IPS-NIHi7 (cell line): Measurements from ENCODE around the gene PUM1.
"Not testable (repeated sequence)": the region's sequence is repeated elsewhere in the genome, so short reads cannot be mapped to it uniquely, and the experiment has no call there.

Experiments used
- DNase-seq: peaks from one replicate; pipeline ENCODE4 v3.0.0; 2012; ENCODE audit warnings: mixed read lengths; ENCODE audit errors: extremely low spot score

Gene PUM1

DNA sequence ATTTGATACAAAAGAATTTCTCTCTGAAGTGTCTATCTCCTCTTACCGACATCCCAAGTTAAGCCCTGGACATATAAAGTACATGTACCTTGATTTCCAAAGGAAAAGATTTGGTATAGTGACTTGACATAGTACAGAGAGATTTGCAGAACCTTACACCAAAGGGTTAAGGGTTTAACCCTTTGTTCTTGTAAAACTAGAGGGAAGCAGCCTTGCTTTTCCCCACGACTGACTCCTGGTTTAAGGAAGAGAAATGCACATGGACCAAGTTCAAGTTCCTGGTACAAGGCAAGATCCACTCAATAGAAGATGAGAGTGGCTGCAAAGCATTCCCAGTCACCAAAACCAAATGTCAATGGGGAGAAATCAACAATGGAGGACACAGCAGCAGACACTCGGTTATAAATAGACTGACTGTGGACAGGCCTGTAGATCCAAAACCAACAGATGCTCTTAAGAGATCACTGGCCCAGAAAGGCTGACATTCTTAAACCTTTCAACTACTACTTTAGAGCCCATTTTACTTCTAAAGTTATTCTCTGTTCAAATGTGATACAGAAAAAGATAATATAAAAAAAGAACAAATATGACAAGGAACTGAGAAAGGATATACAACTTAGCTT, 69.4 kb downstream of the PUM1 start:
- DNase-seq = no peak

DNA sequence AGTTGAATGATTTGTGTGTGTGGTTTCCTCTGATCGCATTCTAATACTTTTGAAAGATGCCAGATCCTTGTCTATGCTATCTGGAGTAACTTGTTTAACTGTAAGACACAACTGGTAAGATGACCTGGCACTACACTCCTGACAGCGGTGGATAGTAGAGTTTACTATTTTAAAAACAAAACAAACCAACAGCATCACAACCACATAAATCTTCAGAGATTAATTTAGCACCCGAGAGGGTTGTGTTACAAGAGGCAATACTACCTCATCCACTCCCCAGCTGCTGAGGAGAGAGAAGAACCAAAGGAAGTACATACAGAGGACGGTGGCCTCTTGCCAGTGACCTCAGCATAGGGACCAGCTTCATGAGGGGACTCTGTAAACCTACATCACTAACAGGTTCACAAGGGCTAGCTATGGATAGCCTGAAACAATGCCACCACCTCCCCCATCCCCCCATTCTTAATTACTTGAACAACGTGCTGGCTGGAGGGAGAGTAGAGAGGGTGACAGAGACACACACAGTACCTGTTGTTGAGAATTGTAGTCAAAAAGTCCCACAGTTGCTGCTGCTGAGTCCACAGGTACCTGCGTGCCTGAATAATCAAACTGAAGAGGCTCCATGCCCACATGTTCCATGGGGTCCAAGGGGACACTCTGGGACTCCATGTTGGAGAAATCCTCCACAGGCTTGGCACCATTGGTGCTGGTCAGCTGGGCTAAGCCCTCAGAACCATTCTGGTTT, 73.5 kb downstream of the PUM1 start:
- DNase-seq = no peak

DNA sequence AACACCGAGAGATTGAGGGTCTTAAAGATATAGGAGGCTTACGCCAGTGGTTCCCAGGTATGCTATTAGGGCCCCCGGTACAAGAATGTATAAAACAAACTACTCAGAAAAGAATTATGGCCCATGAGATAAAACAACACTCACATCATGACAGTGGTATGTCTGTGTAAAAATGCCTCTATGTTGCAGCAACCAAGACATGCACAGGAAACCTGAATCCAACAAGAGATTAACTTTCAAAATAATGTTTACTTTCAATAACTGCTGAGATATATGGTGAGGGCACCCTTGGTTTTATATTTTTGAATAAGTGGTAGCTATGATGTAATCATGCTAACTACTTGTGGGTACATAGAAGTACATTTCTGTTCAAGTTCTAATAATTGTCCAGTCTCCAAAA, 74.9 kb downstream of the PUM1 start:
- DNase-seq = no peak

DNA sequence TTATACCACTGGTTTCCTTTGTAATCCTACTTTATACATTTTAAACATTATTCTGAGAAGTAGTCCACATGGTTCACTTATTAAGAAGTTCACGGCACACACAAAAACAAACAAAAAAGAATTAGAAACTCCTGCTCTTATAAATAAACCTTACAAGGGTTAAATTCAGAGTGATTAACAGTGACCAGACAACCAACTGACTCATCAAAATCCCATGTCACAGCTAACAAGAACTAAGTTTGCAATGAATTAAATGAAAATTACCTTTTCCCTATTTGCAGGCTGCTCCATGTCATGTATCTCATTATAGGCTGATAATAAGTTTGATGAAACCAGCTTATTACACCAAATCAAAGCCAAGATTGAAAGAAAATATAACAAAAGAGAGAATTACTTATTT, 77.5 kb downstream of the PUM1 start:
- DNase-seq = no peak

DNA sequence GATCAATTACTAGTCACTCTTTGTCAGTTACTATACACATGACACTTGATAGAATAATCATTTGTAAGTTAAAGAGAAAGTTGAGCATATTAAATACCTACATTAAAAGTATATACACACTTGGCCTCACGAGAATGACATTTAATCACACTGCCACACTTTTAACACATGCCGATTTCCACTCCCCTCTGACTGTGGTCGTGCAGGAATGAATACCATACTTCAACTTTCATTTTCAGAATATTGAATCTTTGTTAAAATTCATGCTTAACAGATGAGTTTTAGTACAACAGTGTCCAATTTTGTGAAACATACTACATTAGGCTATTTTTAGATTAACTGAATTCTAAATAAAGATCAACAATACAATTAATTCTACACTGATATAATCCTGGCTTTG, 78.8 kb downstream of the PUM1 start:
- DNase-seq = no peak

DNA sequence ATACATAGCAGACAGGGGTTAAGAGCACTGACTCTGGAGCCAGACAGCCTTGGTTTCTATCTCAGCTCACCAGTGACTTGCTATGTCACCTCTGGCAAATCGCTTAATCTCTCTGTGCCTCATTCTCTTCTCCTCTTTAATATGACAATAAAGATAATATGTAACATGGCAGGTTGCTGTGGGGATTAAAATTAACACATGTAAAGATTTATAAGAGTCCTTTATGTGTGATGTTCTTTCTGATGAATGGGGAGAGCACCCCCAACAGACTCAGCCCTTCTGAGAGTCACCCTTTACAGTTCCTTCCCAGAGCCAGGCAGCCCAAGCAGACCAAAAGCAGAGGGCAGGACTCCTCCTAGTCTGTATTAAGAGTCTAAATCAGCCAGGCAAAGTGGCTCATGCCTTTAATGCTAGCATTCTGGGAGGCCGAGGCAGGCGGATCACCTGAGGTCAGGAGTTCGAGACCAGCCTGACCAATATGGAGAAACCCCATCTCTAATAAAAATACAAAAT, 80.5 kb downstream of the PUM1 start:
- no peak for DNase-seq

DNA sequence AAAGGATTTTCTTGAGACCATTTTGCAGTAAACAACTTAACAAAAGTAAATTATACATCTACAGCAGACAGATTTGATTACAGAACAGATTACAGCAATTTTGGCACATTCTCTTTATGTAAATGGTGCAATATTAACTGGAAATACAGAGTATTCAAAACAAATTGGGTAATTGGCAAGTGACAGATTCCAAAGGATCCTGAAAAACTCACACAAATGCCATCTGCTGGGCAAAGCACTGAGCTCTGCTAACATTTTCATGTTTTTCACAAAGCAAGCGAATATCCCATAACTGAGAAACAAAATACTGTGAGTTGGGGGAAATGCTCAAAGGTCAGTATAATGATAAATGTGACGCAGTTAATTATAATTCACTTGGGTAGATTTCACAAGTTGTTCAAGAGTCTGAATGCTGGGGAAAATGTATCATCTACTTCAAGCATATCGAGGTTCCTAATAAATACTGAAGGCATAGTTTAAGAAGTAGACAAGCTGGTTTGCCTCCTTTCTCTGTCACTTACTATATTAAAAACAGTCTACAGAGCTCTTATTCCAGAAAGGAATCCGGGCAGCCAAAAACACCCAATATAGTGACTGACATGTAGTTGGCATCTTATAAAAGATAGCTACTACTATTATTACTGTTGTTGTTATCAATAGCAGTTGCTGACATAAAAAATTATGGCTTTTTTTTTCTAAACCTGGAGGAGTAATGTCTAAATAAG, 81.2 kb downstream of the PUM1 start:
- no peak for DNase-seq

DNA sequence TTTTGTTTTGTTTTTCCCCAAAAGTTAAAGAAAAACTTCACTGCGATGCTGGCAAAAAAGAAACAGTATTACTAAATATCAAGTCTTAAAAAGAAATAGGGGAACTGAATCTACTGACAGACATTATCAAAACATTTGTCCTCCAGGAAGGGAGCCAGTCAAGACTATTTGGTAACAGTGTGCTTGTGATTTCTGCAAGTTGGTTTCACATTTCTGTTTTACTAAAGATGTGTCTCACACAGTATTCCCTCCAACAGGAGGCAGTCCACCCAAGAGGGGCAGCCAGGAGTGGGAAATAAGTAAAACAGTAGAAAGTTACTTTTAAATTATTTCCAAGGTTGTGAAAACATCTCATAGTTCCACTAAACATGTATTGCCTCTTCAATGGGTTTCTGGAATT, 82.6 kb downstream of the PUM1 start:
- DNase-seq = no peak

DNA sequence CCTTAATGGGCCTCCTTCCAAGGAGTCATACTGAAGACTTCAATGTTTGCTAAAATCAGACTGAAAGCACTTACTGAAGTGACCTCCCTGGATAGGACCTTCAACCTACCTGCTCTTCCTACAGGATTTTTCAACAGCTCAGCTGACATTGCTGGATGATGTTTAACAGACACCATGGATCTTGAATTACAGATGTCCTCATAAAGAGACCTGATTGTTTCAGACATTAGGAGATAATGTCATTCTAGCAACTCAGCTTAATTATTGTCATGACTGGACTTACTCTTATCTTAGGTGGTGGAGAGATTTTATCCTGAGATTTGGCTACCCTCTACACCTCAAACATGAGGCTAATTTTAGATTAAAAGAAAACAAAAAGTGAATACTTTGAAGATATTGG, 83.1 kb downstream of the PUM1 start:
- no peak for DNase-seq

DNA sequence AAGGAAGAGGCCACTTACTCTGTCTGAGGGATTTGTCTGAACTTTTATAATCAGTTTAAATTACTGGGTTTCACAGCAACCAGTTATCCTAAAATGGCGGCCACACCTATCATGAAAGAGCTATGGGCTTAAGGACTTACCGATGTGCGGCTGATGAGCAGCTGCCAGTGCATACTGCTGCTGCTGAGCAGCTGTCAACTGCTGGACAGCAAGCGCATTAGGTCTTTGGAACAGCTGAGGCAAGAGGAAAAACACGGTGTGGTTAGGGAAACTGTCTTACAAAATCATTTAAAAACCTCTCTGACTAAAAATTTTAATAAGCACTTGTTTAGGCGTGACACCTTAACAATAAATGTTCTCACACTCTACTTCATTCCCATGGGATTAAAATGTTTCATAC, 84.3 kb downstream of the PUM1 start:
- no peak for DNase-seq

DNA sequence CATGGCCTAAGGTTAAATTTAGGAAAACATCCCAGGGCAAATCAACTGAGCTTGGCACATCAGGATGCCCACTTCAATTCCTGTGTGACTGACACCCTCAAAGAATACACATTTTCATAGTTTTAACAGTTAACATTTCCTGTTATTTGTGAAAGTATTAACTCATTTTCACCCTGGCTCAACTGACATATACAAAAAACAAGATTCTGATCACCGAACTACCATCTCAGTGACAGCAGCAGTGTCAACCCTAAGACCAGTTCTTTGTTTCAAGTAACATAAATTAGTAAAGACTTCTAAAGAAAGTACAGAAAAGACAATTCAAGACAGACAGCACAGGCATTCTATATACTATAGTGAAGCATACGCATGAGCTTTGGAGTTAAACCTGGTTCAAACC, 88.0 kb downstream of the PUM1 start:
- no peak for DNase-seq

DNA sequence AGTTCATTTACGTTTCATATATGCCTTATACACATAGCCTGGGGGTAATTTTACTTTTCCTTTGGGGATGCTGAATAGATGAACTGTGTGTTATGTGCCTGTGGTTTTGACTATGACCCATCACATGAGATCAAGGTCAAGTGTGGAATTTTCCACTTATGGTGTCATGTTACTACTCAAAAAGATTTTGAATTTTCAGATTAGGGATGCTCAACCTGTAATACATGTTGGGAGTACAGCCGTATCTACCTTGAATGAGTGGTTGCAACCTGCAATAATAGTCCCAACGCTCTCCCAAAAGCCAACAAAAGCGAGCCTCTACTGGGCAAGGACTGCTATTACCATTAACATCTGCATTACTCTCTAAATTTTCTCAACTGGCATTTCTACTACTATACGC, 88.4 kb downstream of the PUM1 start:
- no peak for DNase-seq

DNA sequence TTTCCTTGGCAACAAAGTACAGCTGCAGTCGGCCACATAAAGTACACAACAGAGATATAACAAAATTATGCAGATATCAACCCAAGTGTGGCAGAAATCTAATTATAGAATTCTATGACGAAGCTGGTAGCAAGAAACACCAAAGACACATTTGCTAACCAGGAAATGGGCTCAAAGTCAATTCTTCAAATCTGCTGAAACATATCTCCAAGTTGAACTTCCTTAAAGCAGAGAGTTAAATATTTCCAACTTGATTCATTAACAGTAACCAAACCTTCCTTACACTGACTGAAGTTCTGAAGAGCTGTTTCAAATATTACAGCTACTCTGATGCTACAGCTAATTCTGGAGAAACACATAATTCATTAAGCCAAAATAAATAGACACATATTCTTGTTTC, 89.4 kb downstream of the PUM1 start:
- no peak for DNase-seq

DNA sequence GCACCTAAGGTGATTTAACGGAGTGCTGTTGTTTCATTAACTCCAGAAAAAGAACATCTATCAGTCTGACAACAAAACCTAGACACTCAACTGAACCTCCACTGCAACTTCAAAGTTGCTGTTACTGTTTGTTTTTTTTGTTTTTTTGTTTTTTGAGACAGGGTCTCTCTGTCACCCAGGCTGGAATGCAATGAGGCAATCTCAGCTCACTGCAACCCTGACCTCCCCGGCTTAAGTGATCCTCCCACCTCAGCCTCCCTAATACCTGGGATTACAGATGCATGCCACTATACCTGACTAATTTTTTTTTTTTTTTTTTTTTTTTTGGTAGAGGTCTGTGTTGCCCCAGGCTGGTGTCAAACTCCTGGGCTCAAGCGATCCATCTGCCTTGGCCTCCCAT, 90.3 kb downstream of the PUM1 start:
- DNase-seq = no peak

DNA sequence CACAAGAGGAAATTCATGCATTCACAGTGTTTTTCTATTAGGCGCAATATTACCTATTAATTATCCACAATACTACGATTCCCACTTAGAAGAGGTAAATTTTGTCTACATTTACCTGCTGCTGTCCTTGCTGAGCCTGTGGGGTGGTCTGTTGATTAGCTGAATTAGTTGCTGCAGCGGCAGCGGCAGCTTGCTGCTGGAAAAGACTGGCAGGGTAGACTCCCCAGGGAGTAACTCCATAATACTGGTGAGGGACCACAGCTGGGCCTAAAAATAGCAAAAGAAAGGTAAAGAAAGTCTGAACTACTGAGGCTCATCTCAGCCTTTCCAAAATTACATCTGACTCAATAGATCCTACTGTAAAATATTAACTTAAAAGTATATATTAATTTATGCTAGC, 91.0 kb downstream of the PUM1 start:
- DNase-seq = no peak

DNA sequence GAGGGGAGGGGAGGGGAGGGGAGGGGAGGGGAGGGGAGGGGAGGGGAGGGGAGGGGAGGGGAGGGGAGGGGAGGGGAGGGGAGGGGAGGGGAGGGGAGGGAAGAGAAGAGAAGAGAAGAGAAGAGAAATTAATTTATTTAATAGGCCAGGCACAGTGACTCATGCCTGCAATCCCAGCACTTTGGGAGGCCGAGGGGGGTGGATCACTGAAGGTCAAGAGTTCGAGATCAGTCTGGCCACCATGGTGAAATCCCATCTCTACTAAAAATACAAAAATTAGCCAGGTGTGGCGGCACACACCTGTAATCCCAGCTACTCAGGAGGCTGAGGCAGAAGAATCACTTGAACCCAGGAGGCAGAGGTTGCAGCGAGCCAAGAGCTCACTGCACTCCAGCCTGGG, 93.2 kb downstream of the PUM1 start:
- not testable (repeated sequence) for DNase-seq

DNA sequence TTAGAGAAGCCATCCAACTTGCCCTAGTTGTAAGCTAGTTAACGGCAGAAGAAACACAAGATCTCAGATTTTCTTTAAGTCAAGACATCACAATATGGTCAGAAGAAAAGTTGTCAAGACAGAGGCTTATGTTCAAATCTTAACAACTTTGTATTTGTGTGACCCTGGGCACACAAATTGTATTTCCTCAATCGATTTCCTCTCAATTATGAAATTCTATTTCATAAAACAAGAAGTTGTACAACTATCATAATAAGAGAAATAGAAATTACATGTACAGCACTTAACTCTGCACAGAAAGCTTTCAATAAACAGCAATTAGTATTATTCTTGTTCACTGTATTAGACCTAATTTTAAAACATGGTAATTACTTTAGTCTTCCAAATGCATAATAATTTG, 94.0 kb downstream of the PUM1 start:
- DNase-seq = no peak

DNA sequence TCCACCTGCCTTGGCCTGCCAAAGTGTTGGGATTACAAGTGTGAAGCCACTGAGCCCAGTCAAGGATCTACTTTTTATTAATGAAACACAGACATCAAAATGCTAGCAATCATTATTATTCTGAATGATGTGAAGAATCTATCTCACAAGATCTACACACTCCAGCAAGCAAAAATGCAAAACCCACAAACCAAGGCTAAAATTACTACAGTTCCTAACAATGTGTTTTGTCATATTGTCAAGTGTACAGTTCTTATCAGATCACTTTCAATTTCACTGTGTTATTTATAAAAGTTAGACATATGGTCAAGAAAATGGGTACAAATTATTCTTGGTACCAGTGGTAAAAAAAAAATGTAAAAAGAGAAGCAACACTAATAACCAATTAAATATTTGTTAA, 95.6 kb downstream of the PUM1 start:
- no peak for DNase-seq

DNA sequence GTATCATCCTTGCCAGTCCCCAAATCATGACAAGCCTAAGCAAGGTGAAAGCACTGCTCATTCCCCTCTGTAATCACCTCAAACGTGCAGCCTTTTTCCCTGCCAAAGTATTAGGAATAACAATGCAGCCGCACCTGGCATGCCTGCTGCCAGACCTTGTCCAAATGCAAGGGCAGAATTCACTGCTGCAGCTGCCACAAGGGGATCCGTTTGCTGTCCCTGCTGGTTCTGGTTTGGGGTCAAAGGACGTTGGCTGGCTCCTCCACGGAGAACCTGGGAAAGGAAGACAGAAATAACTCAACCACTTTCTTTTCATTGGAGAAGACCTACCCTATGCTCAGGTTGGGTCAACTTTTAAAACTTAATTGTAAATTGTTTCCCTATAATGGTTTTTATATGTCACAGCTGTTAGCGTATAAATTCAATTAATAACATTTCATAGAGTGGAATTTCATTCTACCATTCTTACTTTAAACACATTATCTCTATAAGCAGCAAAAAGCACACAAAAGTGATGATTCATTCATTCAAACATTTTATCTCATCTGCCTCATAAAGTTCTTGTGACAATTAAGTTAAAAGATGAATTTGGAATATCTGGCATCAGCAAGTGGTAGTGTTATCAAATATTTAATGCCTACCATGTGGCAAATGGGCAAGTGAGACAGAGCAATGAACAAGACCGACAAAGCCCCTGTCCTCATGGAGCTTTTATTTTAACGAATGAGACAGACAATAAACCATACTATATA, 97.1 kb downstream of the PUM1 start:
- DNase-seq = no peak

DNA sequence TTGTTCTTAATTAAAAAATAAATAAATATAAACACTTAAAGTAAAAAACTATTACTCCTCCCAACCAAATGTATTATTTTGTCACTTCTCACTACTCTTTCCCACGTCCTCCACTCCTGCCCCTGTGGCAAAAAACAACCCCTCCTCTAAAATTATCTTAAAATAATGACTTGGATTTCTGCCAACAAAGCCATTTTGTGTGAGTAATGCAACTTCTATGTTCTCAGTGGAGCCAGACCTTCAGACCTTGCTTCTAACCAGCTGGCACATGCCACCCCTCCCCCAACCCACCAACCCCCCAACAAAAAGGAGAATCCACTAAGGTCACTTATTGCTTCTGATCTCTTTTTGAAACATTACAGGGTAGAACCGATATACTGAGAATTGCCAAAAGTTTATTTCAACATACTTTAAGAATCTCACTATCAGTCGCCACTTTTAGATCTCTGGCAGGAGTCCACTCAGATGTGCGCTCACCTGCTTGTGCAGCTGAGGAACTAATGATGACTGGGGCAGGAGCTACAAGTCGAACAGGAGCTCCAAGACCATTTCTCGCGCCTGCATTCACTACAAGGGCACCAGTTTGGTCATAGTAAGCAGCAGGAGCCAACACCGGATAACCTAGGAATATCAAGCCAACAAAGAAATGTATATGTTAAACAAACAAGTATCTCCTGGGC, 98.7 kb downstream of the PUM1 start:
- no peak for DNase-seq

DNA sequence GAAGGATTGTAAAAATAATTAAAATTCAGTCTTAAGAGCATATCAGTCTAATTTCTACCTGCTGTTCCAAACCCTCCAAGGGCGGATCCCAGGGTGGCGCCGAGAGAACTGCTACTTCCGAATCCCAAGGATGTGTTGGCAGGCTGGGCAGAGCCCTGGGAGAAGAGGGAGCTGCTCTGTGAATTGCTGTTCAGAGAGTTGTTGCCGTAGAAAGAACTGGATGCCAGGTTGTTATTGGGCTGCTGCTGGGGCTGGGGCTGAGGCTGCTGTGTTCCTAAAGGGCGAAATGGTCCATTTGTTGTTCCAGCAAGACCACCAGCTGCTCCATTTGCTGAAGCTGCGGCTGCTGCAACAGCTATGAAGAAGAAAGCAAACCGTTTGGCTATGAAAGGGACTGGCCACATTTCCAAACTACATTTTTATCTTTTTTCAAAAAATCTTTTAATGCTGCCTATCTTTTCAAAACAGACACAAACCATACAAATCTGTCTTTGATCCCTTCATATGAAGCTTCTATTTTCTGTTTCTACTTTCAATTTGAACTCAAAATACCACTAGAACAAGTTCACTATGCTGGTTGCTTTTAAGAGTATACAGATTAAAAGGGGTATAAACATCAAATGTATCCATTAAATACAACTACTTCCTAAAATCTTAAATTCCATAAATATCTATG, 99.5 kb downstream of the PUM1 start:
- no peak for DNase-seq
